Neural cell (in vitro differentiated cells): Measurements from ENCODE around the gene MRPL28. TPM values are rescaled to one million over a fixed set of nuclear protein-coding genes. Genes with fewer than 3 reads are reported as not detected.

ENCODE experiments used
- H2AFZ ChIP-seq: fragments of 200-600, 300-800 bp; sonication (generic), shearing (Covaris generic); 2 replicates; pipeline ENCODE4 v1.6.0; 2014; ENCODE audit warnings: low read depth, mild to moderate bottlenecking, antibody characterized with exemption, low read length, moderate library complexity
- H3F3A ChIP-seq: fragments of 200-600 bp; shearing (Covaris generic); 2 replicates; pipeline ENCODE4 v1.6.1; 2016; ENCODE audit warnings: mild to moderate bottlenecking, moderate library complexity, mixed read lengths, antibody characterized with exemption, low read length; ENCODE audit not compliant: insufficient read depth, poor library complexity, severe bottlenecking
- H3K27ac ChIP-seq: fragments of 200-600, 300-800 bp; sonication (generic), shearing (Covaris generic); 2 replicates; pipeline ENCODE4 v1.5.1; 2014; ENCODE audit warnings: mild to moderate bottlenecking, low read length, moderate library complexity
- H3K27me3 ChIP-seq: fragments of 300-800, 200-600 bp; sonication (generic), shearing (Covaris generic); 2 replicates; pipeline ENCODE4 v1.6.0; 2014; ENCODE audit warnings: mild to moderate bottlenecking, low read depth, low read length, moderate library complexity; ENCODE audit not compliant: insufficient read depth
- H3K36me3 ChIP-seq: fragments of 300-800, 200-600 bp; sonication (generic), shearing (Covaris generic); 2 replicates; pipeline ENCODE4 v1.5.1; 2014; ENCODE audit warnings: mild to moderate bottlenecking, antibody characterized with exemption, low read length, moderate library complexity; ENCODE audit not compliant: insufficient read depth
- H3K4me2 ChIP-seq: fragments of 300-800, 200-600 bp; sonication (generic), shearing (Covaris generic); 2 replicates; pipeline ENCODE4 v1.6.0; 2014; ENCODE audit warnings: mild to moderate bottlenecking, low read length
- H3K4me3 ChIP-seq: fragments of 300-800, 200-600 bp; sonication (generic), shearing (Covaris generic); 2 replicates; pipeline ENCODE4 v1.5.1; 2014; ENCODE audit warnings: mild to moderate bottlenecking, low read length, moderate library complexity
- H3K79me2 ChIP-seq: fragments of 200-600 bp; shearing (Covaris generic); replicated peaks from 2 replicates; pipeline ENCODE4 v1.6.0; 2014; ENCODE audit warnings: mild to moderate bottlenecking, low read length, moderate library complexity; ENCODE audit not compliant: insufficient read depth
- H3K9ac ChIP-seq: fragments of 300-800, 200-600 bp; sonication (generic), shearing (Covaris generic); 2 replicates; pipeline ENCODE4 v1.6.1; 2016; ENCODE audit warnings: mild to moderate bottlenecking, low read length, mixed read lengths
- H3K9me2 ChIP-seq: fragments of 200-600 bp; shearing (Covaris generic); 2 replicates; pipeline ENCODE4 v1.6.1; 2016; ENCODE audit warnings: mild to moderate bottlenecking, low read length, mixed read lengths; ENCODE audit not compliant: insufficient read depth
- H3K9me3 ChIP-seq: fragments of 200-600, 300-800 bp; sonication (generic), shearing (Covaris generic); 2 replicates; pipeline ENCODE4 v1.6.1; 2016; ENCODE audit warnings: mild to moderate bottlenecking, mixed run types, low read length, moderate library complexity, mixed read lengths
- H4K20me1 ChIP-seq: fragments of 200-600 bp; shearing (Covaris generic); 2 replicates; pipeline ENCODE4 v1.6.1; 2016; ENCODE audit warnings: mild to moderate bottlenecking, mixed run types; ENCODE audit not compliant: insufficient read depth
- CTCF ChIP-seq: fragments of 450-650 bp; IDR thresholded peaks from 2 replicates; pipeline ENCODE4 v1.5.1; 2014; ENCODE audit warnings: antibody characterized with exemption, mild to moderate bottlenecking, moderate library complexity; ENCODE audit not compliant: poor library complexity, severe bottlenecking
- EP300 ChIP-seq: fragments of 450-650 bp; conservative IDR thresholded peaks from 2 replicates; pipeline ENCODE4 v1.6.1; 2014; ENCODE audit warnings: antibody characterized with exemption, mild to moderate bottlenecking, moderate library complexity; ENCODE audit not compliant: poor library complexity, severe bottlenecking
- EZH2 ChIP-seq: fragments of 200-600, 300-800 bp; shearing (Covaris generic), sonication (generic); IDR thresholded peaks from 2 replicates; pipeline ENCODE4 v1.6.1; 2014; ENCODE audit warnings: antibody characterized with exemption, low read length, borderline replicate concordance, mild to moderate bottlenecking; ENCODE audit not compliant: insufficient read depth, poor library complexity, severe bottlenecking
- MXI1 ChIP-seq: fragments of 450-650 bp; conservative IDR thresholded peaks from 2 replicates; pipeline ENCODE4 v1.6.1; 2014; ENCODE audit warnings: antibody characterized with exemption, mild to moderate bottlenecking; ENCODE audit not compliant: poor library complexity, severe bottlenecking
- POLR2AphosphoS5 ChIP-seq: IDR thresholded peaks from 2 replicates; pipeline ENCODE4 v1.6.1; 2012
- RAD21 ChIP-seq: fragments of 450-650 bp; conservative IDR thresholded peaks from 2 replicates; pipeline ENCODE4 v1.6.1; 2014; ENCODE audit warnings: antibody characterized with exemption, mild to moderate bottlenecking, moderate library complexity
- SMC3 ChIP-seq: fragments of 450-650 bp; conservative IDR thresholded peaks from 2 replicates; pipeline ENCODE4 v1.6.1; 2014; ENCODE audit warnings: antibody characterized with exemption, mild to moderate bottlenecking, moderate library complexity; ENCODE audit not compliant: poor library complexity
- TAF1 ChIP-seq: IDR thresholded peaks from 2 replicates; pipeline ENCODE4 v1.6.1; 2012; ENCODE audit warnings: low read depth
- polyA plus RNA-seq: library from polyadenylated mRNA; depleted of rRNA; stranded (reverse); fragments of >200 nt; gene quantifications from 2 replicates; pipeline ENCODE4 v1.2.3, GENCODE V29; 2014
- TF ChIP-seq, protein P1 (sequence below): IDR thresholded peaks from 2 replicates; pipeline ENCODE4 v1.6.1; 2012; ENCODE audit warnings: borderline replicate concordance

Gene MRPL28
- polyA plus RNA-seq, 1 donor from 2014 or later = 134 TPM

- Histone ChIP-seq H3K79me2 (no peaks in the 10 kb centered on the region), H3K4me3 (no peak overlapping the region), H3K27ac (no peak overlapping the region), H3K27me3 (no peaks in the 10 kb centered on the region), H3K9me3 (no peaks in the 10 kb centered on the region), H4K20me1 (no peaks in the 10 kb centered on the region), H3F3A (no peaks in the 10 kb centered on the region), H3K36me3 (no peaks in the 10 kb centered on the region), H3K9ac (no peak overlapping the region), H3K9me2 (no peaks in the 10 kb centered on the region), H3K4me2 (no peak overlapping the region), H2AFZ (no peak overlapping the region)
- TF ChIP-seq, protein P1, sequence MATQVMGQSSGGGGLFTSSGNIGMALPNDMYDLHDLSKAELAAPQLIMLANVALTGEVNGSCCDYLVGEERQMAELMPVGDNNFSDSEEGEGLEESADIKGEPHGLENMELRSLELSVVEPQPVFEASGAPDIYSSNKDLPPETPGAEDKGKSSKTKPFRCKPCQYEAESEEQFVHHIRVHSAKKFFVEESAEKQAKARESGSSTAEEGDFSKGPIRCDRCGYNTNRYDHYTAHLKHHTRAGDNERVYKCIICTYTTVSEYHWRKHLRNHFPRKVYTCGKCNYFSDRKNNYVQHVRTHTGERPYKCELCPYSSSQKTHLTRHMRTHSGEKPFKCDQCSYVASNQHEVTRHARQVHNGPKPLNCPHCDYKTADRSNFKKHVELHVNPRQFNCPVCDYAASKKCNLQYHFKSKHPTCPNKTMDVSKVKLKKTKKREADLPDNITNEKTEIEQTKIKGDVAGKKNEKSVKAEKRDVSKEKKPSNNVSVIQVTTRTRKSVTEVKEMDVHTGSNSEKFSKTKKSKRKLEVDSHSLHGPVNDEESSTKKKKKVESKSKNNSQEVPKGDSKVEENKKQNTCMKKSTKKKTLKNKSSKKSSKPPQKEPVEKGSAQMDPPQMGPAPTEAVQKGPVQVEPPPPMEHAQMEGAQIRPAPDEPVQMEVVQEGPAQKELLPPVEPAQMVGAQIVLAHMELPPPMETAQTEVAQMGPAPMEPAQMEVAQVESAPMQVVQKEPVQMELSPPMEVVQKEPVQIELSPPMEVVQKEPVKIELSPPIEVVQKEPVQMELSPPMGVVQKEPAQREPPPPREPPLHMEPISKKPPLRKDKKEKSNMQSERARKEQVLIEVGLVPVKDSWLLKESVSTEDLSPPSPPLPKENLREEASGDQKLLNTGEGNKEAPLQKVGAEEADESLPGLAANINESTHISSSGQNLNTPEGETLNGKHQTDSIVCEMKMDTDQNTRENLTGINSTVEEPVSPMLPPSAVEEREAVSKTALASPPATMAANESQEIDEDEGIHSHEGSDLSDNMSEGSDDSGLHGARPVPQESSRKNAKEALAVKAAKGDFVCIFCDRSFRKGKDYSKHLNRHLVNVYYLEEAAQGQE = no peak
- no peak for TF ChIP-seq TAF1
Measured at GRCh38 chr16:367333-367903, 2.9 kb downstream of the MRPL28 start.

DNA sequence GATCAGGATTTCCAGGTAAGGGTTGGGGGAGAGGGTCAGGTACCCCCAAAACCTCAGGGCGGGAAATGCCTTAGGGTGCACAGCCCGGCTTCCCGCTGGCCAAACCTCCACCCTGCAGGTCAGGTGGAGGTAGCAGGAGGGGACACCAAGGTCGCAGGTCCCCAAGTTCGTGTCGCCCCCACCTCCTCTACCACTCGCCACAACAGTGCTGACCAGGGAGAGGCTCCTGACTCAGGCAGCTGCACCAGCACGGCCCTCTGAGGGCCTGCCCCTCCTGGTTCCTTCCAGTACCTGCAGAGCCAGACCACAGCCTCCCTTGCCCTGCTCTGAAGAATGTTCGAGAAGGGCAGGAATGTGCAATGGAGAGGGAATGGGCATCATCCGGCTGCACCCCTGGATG lies 3.9 kb downstream of the MRPL28 start:
- Histone ChIP-seq H3K36me3 (no peaks in the 10 kb centered on the region), H3K79me2 (no peaks in the 10 kb centered on the region), H3K27me3 (no peaks in the 10 kb centered on the region), H2AFZ (no peak overlapping the region), H4K20me1 (no peaks in the 10 kb centered on the region), H3K9ac (no peak overlapping the region), H3F3A (no peaks in the 10 kb centered on the region), H3K9me2 (no peaks in the 10 kb centered on the region), H3K4me2 (no peak overlapping the region), H3K27ac (no peak overlapping the region), H3K4me3 (no peak overlapping the region), H3K9me3 (no peaks in the 10 kb centered on the region)
- no peak for TF ChIP-seq TAF1
- no peak for TF ChIP-seq SMC3
- no peak for TF ChIP-seq MXI1
- no peak for TF ChIP-seq EZH2
- no peak for TF ChIP-seq EP300
- TF ChIP-seq RAD21 = no peak
- TF ChIP-seq CTCF = no peak
- TF ChIP-seq, protein P1 = no peak
- TF ChIP-seq POLR2AphosphoS5 = no peak
